Measurements from ENCODE around the gene NPS. TPM values are rescaled to one million over a fixed set of nuclear protein-coding genes. Genes with fewer than 3 reads are reported as not detected.

NPS gene, protein sequence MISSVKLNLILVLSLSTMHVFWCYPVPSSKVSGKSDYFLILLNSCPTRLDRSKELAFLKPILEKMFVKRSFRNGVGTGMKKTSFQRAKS
- not detected for polyA plus RNA-seq (ENCODE audit: insufficient read length)

DNA sequence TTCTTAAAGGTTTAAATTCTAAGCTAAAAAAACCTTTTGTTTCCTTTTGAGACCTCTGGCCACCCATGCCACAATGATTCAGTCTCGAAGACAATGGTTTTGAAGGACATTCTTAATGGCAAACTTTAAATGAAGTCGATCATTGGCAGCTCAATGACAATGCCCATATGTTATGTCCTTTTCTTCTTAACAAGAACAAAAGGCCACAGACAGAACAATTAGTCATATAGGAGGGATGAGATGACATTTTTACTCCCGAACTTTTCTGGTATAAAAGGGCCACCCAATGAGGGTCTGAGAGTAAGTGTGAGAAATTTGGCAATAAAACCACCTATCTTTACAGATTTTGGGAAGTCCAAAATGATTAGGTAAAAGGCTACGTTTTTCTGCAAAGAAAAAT, at the start of gene NPS:
Gene NPS, plus strand, starts transcription at position 301 of the 400 bp plus-strand sequence. Its CDS starts 60 bp downstream, at position 361.
- no peak for DNase-seq

DNA sequence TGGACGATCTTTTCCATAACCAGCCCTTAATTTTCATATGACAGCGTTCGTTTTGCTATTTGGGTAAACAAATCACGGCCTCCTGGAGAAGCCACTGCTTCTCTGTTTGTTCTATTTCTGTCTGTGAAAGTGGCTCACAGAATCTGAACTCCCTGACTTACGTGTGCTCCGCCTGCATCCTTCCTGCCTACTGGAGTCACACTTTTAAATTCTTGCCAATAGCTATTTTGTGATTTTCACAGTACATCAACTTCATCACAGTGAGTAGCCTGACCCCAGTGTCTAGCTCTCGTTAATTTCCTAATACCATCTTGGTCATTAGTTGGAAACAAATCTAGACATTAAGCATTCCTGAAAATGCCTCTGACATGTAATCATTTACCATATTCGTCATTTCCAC, 49.0 kb upstream of the NPS start:
- DNase-seq, result no peak

DNA sequence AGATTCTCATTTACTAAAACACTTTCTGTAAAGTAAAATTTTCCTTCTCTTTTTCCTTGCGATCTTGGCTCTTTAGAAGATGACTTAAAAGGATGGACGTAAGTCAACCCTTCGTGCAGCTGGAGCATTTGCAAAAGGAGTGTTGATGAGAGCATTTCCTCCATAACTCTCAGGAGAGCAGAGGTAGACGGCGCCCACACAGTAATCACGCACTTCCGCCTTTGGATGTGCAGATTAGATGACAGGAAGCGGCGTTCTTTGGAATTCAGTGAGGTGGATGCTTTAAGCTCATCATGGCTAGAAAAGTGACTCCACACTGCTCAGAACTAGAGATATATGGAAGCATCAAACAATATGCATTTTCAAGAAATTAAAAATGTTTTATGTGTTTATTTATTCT, 43.0 kb upstream of the NPS start:
- DNase-seq, result no peak

DNA sequence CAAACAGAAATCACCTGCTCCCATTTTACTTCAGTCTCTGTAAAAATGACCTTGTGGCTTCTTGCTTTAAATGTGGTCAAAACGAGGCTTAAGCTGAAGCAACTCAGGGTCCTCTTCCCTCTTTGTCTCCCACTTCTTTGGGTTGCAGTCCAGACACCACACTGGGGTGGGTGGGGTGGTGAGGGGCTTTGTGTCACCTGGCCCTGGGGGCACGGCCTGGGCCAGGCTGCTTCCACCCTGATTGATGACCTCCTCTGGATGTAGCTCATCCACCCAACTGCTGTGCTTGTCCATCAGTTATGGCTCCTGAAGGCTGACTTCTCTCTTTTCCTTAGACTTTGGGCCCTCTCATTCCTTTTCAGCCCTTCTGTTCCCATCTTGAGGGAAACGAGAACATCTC, 26.8 kb upstream of the NPS start:
- no peak for DNase-seq

DNA sequence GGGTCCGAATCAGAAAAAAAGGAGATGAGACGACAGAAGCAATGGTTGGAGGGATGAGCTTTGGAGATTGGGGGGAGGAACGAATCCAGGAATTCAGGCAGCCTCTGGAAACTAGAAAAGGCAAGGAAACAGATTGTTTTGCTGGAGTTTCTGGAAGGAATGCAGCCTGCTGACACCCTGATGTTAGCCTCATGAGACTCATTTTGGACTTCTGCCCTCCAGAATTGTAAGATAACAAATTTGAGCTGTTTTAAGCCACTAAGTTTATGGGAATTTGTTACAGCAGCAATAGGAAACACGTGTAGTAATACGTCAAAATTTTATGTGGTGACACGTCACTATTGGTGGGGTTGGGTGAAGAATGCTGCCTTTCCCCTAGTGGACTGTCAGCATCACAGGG, 25.6 kb upstream of the NPS start:
- DNase-seq, result peak; percentile 35

DNA sequence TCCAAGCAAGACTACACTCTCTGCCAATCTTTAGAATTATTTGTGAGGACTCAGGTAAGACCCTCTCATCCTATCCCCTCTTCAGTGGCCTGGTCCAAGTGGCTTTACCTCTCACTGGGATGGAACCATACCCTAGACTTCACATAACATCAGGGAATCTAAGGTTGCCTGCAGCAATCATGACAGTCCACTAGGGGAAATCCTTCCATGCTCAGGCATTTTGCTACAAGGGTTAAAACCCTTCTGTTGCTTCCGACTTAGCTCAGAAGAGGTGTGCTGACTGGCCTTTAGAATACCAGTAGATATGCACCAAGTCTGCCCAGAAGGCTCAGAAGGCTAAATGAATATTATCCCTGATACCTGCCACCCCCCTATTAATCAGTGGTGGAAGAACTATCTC, 24.9 kb upstream of the NPS start:
- DNase-seq, result no peak

DNA sequence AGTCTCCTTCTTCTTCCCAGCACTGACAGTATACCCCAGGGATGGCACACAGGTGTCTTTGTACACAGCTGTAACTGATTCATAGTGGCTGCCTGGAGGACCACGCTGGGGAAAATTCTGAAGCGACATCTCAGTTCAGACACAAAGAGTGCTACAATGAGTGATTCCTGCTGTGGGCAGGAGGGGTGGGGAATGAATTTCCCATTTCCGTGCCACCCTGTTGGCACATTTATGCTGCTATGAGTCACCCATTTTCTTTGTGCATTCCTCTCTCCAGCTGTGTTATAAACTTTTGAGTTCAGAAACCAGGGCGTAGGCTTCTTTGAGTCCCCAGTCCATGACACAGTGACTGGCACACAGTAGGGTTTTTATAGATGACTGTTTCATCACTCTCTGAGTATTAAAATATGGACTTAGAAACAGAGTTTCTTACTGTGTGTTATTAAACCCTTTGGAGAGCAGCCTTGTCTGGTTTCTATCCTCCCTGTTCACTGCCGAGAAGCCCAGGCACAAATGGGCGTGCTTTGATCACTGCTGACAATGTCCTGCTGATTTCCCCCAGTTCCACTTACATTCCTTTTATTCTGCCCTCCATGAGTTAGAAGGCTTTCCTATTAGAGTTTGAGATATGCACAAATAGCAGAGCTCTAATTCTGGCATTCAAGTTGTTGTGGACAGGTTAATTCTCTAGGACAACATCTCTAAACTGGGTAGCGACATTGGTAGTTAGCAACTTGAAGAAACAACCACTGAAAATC, 24.0 kb upstream of the NPS start:
- DNase-seq, result no peak

DNA sequence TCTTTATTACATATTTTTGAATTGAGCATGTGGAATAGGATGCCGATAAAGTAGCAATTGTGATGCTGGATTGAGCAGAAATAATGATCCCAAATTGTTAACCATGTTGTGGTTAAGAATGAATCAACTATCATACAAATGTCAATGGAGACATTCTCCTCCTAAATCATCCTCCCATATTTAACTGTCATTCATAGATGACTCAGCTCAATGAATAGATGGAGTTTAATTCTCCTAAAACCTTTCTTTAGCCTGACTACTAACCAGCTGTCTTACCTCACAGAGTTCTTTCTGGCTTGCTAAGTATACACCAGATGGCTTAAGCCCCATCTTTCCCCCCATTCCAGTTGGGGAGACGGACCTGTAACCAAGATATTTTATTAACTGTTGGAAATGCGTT, 23.4 kb upstream of the NPS start:
- no peak for DNase-seq

DNA sequence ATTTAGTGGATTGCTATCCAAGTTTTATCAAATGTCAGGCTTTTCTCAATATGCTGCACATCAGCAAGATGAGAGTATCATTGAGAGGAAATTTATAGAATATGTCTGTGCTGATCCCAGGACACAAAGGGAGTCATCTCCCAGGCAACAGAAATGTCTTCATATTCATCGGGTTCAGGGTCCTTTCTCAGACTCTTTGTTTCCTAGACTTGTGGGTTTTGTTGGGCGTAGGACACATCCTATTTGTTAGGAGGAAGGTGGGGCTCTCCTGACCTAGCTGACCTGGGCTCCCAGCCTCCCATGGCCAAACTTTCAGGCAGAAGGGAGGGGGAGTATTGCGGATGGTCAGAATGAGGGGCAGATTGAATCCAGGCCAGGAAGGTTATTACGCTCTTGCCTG, 22.9 kb upstream of the NPS start:
- no peak for DNase-seq

DNA sequence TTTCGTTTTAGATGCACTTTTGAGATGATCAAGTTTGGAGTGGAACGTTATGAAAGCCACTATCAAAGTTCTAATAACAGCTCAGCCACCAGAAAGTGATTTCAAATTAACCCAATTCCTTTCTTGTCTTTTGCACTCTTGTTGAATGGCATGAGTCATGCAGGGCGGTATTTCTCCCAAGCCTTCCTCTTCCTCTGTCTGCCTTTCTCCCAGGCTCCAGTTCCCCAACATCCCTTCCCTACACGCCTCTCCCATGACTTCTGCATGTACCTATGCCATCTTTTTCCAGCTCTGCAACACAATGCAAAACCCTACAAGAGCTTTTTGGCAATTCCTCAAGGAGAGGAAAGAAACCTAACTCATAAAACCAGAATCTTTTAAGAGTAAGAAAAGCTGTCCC, 21.8 kb upstream of the NPS start:
- DNase-seq, result no peak

DNA sequence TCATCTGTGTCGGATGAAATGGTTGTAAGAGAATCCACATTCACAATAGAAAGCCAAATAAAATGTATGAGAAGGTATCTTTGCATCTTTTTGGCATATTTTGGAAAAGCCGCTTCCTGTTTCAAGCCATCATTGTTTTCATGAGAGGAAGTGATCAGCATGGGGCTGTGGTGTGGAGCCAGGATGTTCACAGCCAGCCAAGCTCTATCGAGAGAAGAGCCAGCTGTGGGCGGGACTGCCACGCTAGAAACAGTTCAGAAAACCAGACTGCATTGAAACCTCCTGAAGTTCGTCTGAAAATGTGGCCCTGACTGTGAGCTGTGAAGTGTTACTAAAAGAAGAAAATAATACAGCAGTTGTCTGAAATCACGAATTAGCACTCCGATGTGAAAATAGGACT, 21.2 kb upstream of the NPS start:
- DNase-seq, result peak; percentile 15

DNA sequence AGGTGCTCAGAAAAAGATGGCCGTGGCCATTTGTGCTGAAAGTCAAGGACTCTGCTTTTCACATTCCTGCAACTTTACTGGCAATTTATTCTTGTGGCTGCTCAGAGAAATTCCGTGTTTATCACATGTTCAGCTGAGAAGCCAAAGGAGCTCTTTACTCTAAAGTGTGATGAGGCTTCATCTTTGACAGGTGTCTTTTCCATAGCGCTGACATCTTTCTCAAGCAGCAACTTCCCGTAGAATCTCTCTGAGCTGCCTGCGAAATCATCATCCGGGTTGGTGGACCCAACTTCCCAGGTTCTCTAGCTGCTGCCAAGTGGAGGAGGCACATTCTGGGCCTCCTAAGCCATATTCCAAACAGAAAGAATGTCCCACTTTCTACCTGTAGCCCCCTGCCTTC, 16.9 kb upstream of the NPS start:
- no peak for DNase-seq

DNA sequence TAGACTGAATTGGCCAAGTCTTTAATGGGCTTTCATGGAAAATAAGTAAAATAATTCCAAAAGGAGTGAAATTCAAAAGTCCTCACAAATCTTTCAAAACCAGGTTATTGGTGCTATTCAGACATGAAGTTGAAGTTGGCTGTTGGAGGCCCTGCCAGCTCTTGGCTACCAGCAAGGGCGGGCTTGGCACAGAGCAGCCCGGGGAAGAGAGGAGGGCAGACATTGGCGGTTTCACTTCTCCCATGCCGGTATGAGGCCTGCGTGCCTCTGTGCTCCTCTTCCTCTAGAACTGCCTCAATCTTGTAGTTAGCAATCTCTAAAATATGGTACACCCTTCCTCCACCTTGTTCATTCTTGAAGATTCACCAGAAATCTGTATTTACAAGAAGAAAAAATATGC, 16.4 kb upstream of the NPS start:
- no peak for DNase-seq

DNA sequence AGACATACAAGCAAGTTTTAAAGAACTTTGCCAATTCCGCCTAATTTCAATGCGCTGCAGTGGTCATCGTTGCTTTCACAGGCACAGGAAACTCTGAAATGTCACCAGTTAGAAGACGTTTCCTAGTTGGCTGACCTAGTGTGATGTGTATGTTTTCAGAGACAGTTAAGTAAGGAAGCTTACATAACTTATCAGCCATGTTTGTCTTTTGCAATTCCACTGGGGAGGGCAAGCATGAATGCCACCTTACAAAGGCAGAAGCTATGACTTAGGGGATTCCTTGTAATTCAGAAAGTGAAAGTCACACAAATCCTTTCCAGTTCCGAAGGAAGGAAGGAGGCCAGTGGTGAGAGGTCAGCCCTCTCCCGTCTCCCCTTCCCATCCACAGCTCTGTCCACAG, 15.0 kb upstream of the NPS start:
- DNase-seq, result no peak

DNA sequence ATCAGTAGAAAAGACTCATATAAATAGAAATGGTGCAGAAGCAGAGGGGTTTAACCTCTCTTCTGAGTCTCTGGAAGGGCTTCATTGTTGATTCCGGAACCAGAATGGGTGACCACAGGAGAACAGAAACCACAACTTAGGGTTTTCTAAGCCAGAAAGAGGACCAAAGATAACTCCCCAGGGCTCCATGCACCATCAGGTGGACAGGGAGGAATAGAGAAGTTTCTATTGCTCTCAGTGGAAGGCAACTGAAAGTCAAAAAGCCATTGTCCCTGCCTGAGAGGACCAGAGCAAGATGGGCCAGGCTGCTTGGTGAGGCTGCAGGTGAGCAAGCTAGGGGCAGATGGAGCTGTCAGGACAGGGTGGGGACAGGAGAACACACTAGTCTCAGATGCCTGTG, 14.6 kb upstream of the NPS start:
- DNase-seq, result no peak

DNA sequence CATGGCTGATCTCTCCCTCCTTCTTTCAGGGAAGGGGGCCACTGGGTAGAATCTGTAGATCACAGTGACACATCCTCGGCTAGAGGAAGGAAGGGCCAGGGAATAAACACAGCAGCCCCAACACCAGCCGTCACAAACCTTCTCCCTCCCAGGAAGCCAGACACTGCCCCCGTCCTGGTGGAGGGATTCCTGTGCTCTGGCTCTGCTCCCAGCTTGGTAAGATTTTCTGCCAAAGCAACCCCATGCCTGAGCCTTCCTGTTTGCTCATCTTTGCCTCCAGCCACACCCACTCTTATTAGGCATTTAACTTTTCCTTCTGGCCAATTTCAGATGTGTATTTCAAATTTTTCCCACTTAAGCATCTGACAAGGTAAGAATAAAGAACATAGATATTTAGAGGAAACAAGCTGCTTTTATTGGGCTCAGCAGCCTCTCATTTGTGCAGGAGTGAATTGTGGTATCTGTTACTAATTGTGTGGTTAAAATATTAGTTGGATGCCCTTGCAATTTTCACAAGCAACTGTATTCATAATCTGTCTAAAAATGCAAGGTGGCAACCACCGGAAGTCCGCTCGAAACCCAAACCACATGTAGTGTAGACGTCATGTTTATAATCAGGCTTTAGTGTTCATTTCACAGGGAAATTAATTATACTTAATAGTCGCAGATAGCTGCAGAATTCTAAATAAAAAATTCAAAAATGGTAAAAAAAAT, 13.2 kb upstream of the NPS start:
- no peak for DNase-seq

DNA sequence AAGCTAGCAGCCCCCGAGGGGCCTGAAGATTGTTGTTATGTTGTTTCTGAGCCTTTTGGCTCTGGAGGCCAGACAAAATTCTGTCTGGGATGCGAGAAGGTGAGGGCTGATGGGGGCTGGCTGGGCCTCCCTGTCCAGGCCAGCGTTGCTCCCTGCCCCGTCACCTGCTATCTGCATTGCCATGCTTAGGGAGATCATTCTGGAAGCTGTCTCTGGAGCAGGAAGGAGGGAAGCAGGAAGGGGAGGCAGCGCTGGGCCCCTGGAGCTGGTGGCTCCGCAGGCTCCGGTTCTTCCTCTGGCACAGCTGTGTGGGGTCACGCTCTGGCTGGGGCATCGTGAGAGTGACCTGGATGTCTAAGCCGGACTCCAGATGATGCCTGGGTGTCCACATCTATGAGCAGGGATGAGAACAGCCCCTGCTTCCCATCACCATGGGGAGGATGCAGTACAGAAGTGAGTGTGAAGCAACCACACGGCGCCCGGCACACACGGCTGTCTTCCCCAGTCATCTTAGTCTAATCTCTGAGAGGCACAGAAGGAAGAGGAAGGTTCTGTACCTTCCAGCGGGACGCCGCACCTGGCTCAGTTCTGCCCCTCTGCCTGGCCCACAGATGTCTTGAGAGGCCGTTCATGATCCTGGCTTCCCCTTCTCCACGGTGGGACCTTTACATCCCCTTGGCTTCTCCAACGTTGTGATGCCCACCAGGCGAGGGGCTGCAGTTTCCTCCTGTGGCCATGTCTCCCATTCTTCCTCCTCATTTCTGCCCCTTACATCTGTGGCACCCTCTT, 11.9 kb upstream of the NPS start:
- DNase-seq, result no peak

DNA sequence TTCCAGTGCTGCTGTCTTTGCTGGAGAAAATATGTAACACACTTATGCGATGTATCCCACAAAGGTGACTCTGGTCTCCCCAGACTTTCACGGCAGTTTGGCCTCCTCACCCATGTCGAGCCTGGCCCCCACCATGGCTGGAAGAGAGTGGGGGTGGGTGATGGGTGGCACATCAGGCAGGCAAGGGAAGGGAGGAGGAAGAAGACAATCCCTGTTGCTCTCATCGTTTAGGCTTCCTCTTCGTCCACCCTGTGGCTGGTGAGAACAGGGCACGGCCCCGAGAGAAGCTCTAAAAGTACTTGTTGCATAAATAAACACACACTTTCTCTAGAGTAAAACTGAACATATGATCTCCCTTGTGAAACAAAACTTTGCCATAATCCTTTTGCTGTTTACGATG, 11.2 kb upstream of the NPS start:
- DNase-seq, result no peak

DNA sequence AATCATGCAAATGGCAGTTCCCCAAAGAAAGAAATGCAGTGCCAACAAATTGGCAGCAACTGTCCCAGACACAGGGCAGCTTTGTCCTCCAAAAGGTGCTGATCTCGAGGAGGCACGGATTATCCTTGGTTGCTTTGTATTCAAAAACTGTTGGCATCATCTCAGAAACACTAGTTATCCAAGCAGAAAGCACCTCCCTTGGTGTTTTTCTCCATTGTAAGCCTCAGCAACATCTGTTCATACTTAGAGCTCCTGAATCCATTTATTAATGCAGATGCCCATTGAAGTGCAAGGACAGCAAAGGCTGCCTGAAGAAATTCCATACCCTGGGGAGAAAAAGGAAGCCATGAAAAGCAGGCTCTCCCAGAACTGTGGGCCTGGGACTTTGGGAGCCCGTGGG, 1.1 kb upstream of the NPS start:
- no peak for DNase-seq

DNA sequence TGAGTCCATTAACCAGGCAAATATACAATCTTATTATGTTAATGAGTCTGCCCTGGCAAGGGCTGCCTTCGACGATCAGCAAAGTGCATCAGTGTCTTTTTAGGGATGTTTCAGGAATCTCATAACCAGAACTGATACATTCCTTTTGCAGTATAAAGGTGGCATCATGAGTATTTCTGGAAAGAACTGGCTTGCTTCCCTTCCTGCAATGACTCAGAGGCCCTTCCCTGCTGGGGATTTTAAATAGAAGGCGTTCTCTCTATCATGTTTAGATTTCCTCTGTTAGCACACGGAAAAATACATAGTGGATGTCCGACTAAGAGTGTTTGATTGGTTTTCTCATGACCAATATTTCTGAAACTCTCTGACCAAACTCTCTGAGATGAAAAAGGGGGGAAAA, 1.8 kb downstream of the NPS start:
- DNase-seq, result no peak

DNA sequence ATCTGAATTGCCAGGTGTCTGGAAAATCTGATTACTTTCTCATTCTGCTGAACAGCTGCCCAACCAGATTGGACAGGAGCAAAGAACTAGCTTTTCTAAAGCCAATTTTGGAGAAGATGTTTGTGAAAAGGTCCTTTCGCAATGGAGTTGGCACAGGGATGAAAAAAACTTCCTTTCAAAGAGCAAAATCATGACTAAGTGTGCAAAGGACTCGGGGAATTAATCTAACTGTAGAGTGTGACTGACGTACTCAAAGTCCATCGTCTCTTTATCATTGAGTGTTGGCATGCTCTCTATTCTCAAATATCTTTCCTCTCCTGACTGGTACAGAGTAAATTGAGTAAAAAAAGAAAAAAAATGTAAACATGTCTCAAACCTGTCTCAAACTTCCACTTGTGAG, 3.3 kb downstream of the NPS start:
- DNase-seq, result no peak

DNA sequence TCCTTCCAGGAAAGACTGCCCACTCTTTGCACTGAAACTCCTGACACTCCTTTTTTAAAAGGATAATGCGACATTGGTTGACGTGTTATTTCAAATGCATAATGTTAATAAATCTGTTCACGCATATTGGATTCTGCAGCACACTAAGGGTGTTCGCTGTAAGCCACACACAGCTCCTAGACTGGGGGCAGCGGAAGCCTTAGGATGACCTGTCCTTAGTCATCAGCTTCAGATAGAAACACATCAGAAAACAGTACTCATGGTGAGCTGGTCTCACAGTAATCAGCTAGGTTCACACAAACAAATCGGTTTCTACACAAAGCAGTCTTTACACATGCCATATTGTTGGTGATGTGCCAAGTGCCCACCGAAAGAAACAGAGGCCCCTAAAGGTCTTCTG, 4.3 kb downstream of the NPS start:
- no peak for DNase-seq

DNA sequence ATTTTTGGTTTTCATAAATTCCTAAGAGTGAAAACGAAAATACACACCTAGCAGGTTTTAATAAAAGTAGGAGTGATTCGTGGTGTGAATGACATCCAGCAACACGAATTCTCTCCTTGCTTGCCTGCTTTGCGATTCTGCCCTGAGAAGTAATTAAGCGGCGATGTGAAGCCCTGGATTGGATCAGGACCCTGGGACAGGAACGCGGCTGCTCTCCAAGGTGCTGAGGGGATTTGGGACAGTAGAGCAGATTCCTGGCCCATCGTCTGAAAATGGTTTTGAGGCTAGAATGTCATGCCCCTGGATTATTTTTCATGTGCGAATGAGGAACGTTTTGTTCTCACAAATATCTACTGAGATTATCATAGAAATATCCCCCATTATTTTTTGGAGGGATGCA, 7.8 kb downstream of the NPS start:
- peak; percentile 33 for DNase-seq
